ENCODE results near the gene MED12L. TPM values are rescaled to one million over a fixed set of nuclear protein-coding genes. Genes with fewer than 3 reads are reported as not detected.

Gene MED12L
- total RNA-seq, 1 donor from 2014 or later = 0.20 TPM

GRCh38 chr3:151293127-151293526 is 207.7 kb downstream of the MED12L start:
- no peak for DNase-seq (ENCODE audit: low read depth, low spot score)

DNA sequence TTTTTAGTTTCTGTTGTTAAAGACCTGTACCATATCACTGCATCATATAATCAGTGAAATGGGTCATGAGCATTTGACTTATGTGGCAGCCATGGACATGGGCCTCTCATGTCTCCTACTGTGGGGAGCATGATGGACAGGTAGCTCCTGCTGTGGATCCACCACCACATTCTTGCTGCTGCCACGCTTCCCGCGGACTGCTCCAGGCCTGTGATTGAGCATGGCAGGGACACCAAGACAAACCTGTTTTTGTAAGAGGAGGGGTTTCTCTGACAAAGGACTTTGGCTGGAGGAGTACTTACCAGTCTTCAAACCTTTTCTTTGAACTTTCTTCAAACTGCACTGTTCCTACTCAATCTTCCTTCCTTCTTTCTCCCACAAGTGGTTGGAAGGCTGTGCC is 210.8 kb downstream of the MED12L start:
- DNase-seq (ENCODE audit: low read depth, low spot score) = no peak

DNA sequence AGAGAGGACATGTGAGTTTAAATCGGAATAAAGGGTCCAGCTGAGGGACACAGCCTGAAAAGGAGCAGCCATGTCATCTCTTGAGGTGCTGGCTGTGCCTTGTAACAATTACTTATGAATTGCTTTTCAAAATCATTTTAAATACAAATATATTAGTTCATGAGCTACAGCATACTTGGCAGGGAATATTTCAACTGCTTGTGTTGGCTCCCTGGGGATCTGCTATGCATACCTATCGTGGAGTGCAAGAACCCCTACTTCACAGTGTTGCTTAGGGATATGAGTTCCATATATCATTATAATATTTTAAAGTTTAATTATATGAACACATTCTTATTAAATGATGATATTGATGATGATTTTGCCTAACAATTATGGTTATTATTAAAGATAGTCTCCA is 212.0 kb downstream of the MED12L start:
- no peak for DNase-seq (ENCODE audit: low read depth, low spot score)

DNA sequence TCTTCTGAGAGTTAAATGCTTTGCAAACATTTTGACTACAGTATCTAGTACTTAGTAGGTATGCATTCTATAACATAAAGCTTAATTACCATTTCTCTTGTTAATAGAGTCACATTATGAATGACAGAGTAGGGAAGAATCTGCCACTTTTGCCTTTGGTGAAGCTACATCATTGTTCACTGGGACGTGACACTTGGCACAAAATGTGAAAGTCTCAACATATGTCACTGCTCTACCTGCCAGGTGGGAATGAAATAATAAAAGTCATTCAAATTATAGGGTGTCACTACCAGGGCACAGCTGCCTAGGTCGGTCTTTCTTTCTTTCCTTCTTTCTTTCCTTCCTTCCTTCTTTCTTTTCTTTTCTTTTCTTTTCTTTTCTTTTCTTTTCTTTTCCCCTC is 213.5 kb downstream of the MED12L start:
- DNase-seq (ENCODE audit: low read depth, low spot score) = no peak

- DNase-seq (ENCODE audit: low read depth, low spot score) = no peak
These were observed 215.1 kb downstream of the MED12L start for GRCh38 chr3:151300539-151300938.

- DNase-seq (ENCODE audit: low read depth, low spot score) = no peak
These were observed 216.3 kb downstream of the MED12L start for GRCh38 chr3:151301787-151302186.

GRCh38 chr3:151303751-151304150 is 218.3 kb downstream of the MED12L start:
- no peak for DNase-seq (ENCODE audit: low read depth, low spot score)

DNA sequence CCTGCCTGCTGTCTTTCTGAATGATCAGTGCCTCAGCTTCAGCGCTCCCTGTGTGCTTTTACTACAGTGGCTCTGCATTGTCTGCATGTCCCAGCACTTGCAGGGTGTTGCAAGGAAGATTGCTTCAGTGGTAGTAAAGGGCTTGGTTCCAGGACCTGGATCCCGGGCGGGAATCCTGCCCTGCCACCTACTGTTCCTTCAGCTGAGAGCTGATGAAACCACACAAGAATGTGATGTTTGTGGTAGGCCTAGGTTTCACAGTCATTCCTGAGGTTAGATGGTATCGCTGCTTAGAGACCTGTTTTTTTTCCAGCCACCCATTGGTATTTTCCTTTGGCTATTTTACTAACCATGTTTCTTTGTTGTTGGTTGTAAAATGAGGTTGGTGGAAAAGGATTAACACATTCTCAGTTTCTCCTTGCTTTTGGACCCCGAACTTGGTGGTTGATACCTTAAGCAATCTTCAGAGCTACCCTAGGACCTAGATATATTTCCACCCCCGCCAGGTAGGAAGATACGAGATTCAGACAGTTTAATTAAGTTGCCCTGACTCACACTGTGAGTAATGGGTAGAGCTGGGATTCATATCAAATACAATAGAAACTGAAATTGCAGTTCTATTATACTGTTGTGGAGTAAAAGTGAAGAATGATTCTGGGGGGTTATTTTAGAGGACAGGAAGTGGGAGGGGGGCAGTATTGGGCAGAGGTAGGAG is 219.8 kb downstream of the MED12L start:
- no peak for DNase-seq (ENCODE audit: low read depth, low spot score)

DNA sequence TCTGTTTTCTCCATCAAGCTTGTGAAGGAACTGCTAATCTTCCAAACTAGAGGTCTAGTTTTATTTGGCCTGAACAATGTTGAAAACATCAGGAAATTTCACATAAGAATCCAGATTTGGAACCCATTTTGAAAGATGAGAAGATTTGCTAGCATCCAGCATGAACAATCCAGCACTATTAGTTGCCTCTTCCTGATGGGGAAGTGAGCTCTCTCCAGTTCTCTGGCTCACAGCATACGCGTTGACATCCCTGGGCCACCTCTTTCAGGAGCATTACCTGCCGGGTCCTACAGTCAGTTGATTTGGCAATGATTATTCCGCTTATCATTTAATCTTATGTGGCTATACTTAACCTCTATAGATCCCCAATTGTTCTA is 220.3 kb downstream of the MED12L start:
- no peak for DNase-seq (ENCODE audit: low read depth, low spot score)

- no peak for DNase-seq (ENCODE audit: low read depth, low spot score)
These were observed 220.8 kb downstream of the MED12L start for GRCh38 chr3:151306168-151306810.

DNA sequence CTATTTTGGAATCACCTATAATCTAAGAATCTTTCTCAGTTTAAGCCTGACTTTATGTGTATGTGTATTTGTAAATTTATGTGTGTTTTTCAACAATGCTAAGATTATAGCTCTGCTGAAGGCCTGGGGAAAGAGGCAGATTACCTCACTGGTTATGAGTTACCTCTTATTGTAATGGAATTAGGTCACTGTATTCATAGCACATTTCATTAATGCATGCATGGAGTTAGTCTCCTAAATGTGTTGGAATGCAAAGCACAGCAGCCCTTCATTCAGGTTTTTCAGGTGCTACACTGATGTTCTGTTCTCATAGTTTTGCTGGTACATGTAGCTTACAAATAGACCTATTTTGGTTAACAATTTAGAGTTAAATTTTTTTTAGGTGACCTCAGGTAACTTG is 221.7 kb downstream of the MED12L start:
- no peak for DNase-seq (ENCODE audit: low read depth, low spot score)

GRCh38 chr3:151307583-151308488 is 222.4 kb downstream of the MED12L start:
- no peak for DNase-seq (ENCODE audit: low read depth, low spot score)

GRCh38 chr3:151309566-151309965 is 224.1 kb downstream of the MED12L start:
- no peak for DNase-seq (ENCODE audit: low read depth, low spot score)

GRCh38 chr3:151312972-151313371 is 227.5 kb downstream of the MED12L start:
- DNase-seq (ENCODE audit: low read depth, low spot score) = no peak

DNA sequence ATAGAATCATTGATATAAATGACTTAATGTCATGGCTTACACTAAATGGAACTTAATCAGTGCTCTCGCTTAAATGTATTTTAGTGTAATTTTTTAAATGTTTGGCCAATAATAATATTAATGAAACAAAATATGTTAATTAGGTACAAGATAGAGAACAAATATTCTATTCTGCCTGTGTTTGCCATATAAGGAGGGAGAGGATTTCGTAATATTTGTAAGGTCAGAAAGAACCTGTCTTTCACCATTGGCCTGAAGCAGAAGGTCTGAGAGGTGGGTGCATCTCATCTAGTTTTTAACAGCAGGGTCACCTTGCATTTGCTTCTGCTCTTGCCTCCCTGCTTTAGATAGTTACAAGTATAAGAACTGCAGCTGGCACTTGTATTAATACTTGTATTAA is 228.7 kb downstream of the MED12L start:
- DNase-seq (ENCODE audit: low read depth, low spot score) = no peak

GRCh38 chr3:151314593-151314992 is 229.1 kb downstream of the MED12L start:
- no peak for DNase-seq (ENCODE audit: low read depth, low spot score)

DNA sequence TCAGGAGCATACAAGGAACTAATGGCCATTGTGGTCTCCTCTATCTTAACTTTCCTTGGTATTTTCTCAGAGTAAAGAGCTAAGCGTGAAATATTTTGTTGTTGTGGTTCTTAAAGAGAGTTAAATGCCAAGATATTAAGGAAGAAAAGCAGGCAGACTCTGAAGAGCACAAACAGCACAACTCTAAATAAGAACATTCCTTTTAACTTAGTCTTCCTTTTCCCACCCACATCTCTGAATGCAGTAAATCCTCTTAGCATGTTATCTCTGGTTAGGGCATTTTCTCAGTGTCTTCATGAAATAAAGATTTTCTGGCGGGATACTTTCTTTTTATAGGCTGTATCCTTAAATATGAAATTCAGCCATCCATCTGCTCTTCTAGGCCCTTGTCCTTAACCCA is 229.7 kb downstream of the MED12L start:
- DNase-seq (ENCODE audit: low read depth, low spot score) = no peak

DNA sequence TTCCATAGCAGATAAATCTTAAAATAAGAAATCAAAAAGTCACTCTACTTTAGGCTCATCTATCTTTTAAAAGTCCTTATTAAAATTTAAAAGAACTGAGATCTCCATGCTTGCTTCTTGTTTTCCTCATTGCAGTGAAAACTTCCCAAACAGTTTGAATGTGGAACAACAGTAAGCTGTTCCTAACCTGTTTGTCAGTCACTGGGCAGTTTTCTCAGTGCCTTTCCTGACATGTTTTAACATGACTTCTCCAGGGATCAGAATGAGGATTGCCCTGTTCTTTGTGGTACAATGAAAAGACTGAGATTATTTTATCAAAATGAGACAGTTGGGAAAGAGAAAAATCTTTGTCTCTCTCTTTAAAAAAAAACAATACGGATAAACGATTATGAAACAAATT is 230.4 kb downstream of the MED12L start:
- no peak for DNase-seq (ENCODE audit: low read depth, low spot score)

GRCh38 chr3:151316267-151316991 is 231.0 kb downstream of the MED12L start, which contains the start of gene GPR87:
Gene GPR87, minus strand, starts transcription at chr3:151316820. Its CDS starts 16,720 bp downstream, at chr3:151300100.
- no peak for DNase-seq (ENCODE audit: low read depth, low spot score)

DNA sequence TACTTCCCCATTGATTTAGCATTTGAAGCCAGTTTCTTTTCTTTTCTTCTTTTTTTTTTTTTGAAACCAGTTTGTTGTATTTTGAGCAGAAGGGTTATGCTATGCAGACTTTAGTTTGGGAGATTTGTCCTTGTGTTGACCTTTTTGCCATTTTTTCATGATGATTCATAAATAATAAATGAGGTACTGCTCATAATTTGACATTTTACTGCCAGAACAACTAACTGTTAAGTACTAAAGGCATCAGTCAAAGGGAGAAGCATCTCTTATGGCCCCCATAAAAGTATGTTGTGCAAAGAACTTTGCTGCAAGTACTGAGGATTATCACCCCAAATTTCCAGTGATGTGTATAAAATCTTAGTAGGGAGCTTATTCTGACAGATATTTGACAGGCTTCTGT is 232.8 kb downstream of the MED12L start:
- no peak for DNase-seq (ENCODE audit: low read depth, low spot score)

GRCh38 chr3:151318991-151319390 is 233.5 kb downstream of the MED12L start:
- DNase-seq (ENCODE audit: low read depth, low spot score) = no peak
